ENCODE data around the gene RNU11.
"Not testable (repeated sequence)": the region's sequence is repeated elsewhere in the genome, so short reads cannot be mapped to it uniquely, and the experiment has no call there.

The RNU11 gene

DNA sequence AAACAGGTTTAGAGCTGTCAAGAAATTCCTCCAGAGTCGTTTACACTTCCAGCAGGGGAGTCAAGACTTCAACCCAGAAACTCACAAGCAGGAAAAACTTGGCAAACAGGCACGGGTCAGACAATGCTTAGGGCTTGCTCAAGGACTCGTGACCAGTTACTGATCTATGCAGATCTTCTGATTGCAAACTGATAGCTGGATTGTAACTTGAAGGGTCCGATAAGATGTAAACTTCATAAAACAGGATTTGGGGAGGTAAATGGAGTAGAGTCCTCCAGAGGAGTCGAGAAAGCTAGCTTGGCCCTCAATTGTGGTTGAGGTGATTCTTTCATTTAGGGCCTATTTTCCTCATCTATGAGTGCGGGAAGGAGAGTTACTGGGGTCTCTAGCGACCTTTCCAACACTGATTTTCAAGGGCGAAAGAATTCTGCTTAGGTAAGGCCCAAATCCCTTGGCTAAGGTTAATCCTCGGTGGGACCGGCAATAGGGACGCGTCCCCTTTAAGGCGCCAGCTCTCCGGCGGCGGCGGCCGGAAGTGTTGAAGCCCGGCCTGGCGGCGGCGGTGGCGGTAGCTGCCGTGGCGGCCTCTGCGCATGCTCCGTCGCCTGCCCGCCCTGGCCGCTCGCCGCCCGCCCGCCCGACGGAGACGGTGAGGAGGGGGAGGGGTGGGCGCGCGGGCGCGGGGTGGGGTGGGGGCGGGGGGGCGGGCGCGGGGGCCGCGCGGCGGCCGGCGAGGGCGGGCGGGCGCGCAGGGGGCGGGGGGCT, 20.0 kb downstream of the RNU11 start, which contains the start of gene GMEB1:
TSS of gene GMEB1 (plus strand) at position 594 of the 765 bp plus-strand sequence. CDS start 14,829 bp downstream, outside the sequence.
- no peaks in the 10 kb centered on the region for H3K36me3 ChIP-seq (ENCODE audit: insufficient read depth, low read length)
- H3K4me3 ChIP-seq (ENCODE audit: low read depth in 1 of 2, low read length in 2 of 2), result peak within 1 kb of the TSS; percentile 89 to 93
- H3K9ac ChIP-seq (ENCODE audit: low read length), result peak within 1 kb of the TSS; percentile 95
- H3K9me3 ChIP-seq (ENCODE audit: low read length), result no peaks in the 10 kb centered on the region
- peaks cover 11% of the 10 kb centered on the region for H3K4me1 ChIP-seq (ENCODE audit: insufficient read depth, low read length)
- no peaks in the 10 kb centered on the region for H3K27me3 ChIP-seq (ENCODE audit: control insufficient read depth in 1 of 2, insufficient read depth in 2 of 2, low read length in 2 of 2)
- peak within 1 kb of the TSS; percentile 98 for H3K27ac ChIP-seq (ENCODE audit: low read depth, low read length)

GRCh38 chr1:28668956-28669723, 20.7 kb downstream of the RNU11 start:
- Histone ChIP-seq H3K27ac (ENCODE audit: low read depth, low read length) (peak overlapping the region; percentile 98), H3K4me3 (ENCODE audit: low read depth in 1 of 2, low read length in 2 of 2) (peak overlapping the region; percentile 89 to 93), H3K4me1 (ENCODE audit: insufficient read depth, low read length) (peaks cover 11% of the 10 kb centered on the region), H3K9me3 (ENCODE audit: low read length) (no peaks in the 10 kb centered on the region), H3K27me3 (ENCODE audit: control insufficient read depth in 1 of 2, insufficient read depth in 2 of 2, low read length in 2 of 2) (no peaks in the 10 kb centered on the region), H3K9ac (ENCODE audit: low read length) (peak overlapping the region; percentile 95), H3K36me3 (ENCODE audit: insufficient read depth, low read length) (no peaks in the 10 kb centered on the region)

GRCh38 chr1:28671254-28671780, 22.9 kb downstream of the RNU11 start:
- Histone ChIP-seq H3K4me1 (ENCODE audit: insufficient read depth, low read length) (peaks cover 11% of the 10 kb centered on the region), H3K27me3 (ENCODE audit: control insufficient read depth in 1 of 2, insufficient read depth in 2 of 2, low read length in 2 of 2) (no peaks in the 10 kb centered on the region), H3K36me3 (ENCODE audit: insufficient read depth, low read length) (no peaks in the 10 kb centered on the region), H3K4me3 (ENCODE audit: low read depth in 1 of 2, low read length in 2 of 2) (no peak overlapping the region), H3K9me3 (ENCODE audit: low read length) (no peaks in the 10 kb centered on the region), H3K27ac (ENCODE audit: low read depth, low read length) (no peak overlapping the region), H3K9ac (ENCODE audit: low read length) (no peak overlapping the region)

GRCh38 chr1:28672971-28673370, 24.6 kb downstream of the RNU11 start:
- not testable (repeated sequence) for H3K9ac ChIP-seq (ENCODE audit: low read length); H3K4me3 ChIP-seq (ENCODE audit: low read depth in 1 of 2, low read length in 2 of 2); H3K27me3 ChIP-seq (ENCODE audit: control insufficient read depth in 1 of 2, insufficient read depth in 2 of 2, low read length in 2 of 2); H3K9me3 ChIP-seq (ENCODE audit: low read length); H3K36me3 ChIP-seq (ENCODE audit: insufficient read depth, low read length); H3K27ac ChIP-seq (ENCODE audit: low read depth, low read length)
- peaks cover 11% of the 10 kb centered on the region for H3K4me1 ChIP-seq (ENCODE audit: insufficient read depth, low read length)

DNA sequence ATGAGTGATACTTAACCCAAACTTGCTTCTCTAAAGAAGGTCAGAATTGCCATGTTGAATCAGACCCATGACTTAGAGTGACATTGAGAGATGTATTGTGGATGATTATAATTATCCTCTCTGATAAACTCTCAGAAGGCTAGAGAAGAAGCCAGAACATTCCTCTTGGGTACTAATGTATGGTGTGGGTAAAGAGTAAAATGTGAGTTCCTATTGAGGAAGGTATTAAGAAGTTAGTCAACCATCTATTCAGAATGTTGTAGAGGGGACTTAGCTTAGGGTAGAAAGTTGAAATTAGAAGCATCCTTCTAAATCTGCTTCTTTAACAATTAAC, 27.5 kb downstream of the RNU11 start:
- Histone ChIP-seq H3K4me3 (ENCODE audit: low read depth in 1 of 2, low read length in 2 of 2) (no peak overlapping the region), H3K27me3 (ENCODE audit: control insufficient read depth in 1 of 2, insufficient read depth in 2 of 2, low read length in 2 of 2) (no peaks in the 10 kb centered on the region), H3K27ac (ENCODE audit: low read depth, low read length) (no peak overlapping the region), H3K9ac (ENCODE audit: low read length) (no peak overlapping the region), H3K36me3 (ENCODE audit: insufficient read depth, low read length) (no peaks in the 10 kb centered on the region), H3K9me3 (ENCODE audit: low read length) (no peaks in the 10 kb centered on the region), H3K4me1 (ENCODE audit: insufficient read depth, low read length) (no peaks in the 10 kb centered on the region)

- peaks cover 6% of the 10 kb centered on the region for H3K36me3 ChIP-seq (ENCODE audit: insufficient read depth, low read length)
- no peaks in the 10 kb centered on the region for H3K4me1 ChIP-seq (ENCODE audit: insufficient read depth, low read length)
- no peak overlapping the region for H3K9ac ChIP-seq (ENCODE audit: low read length)
- no peaks in the 10 kb centered on the region for H3K9me3 ChIP-seq (ENCODE audit: low read length)
- no peak overlapping the region for H3K27ac ChIP-seq (ENCODE audit: low read depth, low read length)
- H3K4me3 ChIP-seq (ENCODE audit: low read depth in 1 of 2, low read length in 2 of 2), result no peak overlapping the region
- no peaks in the 10 kb centered on the region for H3K27me3 ChIP-seq (ENCODE audit: control insufficient read depth in 1 of 2, insufficient read depth in 2 of 2, low read length in 2 of 2)
Observed at GRCh38 chr1:28680151-28680550, 31.8 kb downstream of the RNU11 start.

- Histone ChIP-seq H3K4me3 (ENCODE audit: low read depth in 1 of 2, low read length in 2 of 2) (no peak overlapping the region), H3K9me3 (ENCODE audit: low read length) (no peaks in the 10 kb centered on the region), H3K4me1 (ENCODE audit: insufficient read depth, low read length) (no peaks in the 10 kb centered on the region), H3K27me3 (ENCODE audit: control insufficient read depth in 1 of 2, insufficient read depth in 2 of 2, low read length in 2 of 2) (no peaks in the 10 kb centered on the region), H3K27ac (ENCODE audit: low read depth, low read length) (no peak overlapping the region), H3K36me3 (ENCODE audit: insufficient read depth, low read length) (peaks cover 6% of the 10 kb centered on the region), H3K9ac (ENCODE audit: low read length) (no peak overlapping the region)
Observed at GRCh38 chr1:28682840-28683239, 34.4 kb downstream of the RNU11 start.

- Histone ChIP-seq H3K4me3 (ENCODE audit: low read depth in 1 of 2, low read length in 2 of 2) (no peak overlapping the region), H3K27me3 (ENCODE audit: control insufficient read depth in 1 of 2, insufficient read depth in 2 of 2, low read length in 2 of 2) (no peaks in the 10 kb centered on the region), H3K36me3 (ENCODE audit: insufficient read depth, low read length) (peaks cover 10% of the 10 kb centered on the region), H3K9ac (ENCODE audit: low read length) (no peak overlapping the region), H3K9me3 (ENCODE audit: low read length) (no peaks in the 10 kb centered on the region), H3K27ac (ENCODE audit: low read depth, low read length) (no peak overlapping the region), H3K4me1 (ENCODE audit: insufficient read depth, low read length) (no peaks in the 10 kb centered on the region)
Observed at GRCh38 chr1:28684937-28685336, 36.5 kb downstream of the RNU11 start.

GRCh38 chr1:28691627-28692026, 43.2 kb downstream of the RNU11 start:
- not testable (repeated sequence) for H3K36me3 ChIP-seq (ENCODE audit: insufficient read depth, low read length)

More at GRCh38 chr1:28691627-28692026, 43.2 kb downstream of the RNU11 start:
- H3K4me3 ChIP-seq (ENCODE audit: low read depth in 1 of 2, low read length in 2 of 2); H3K9me3 ChIP-seq (ENCODE audit: low read length); H3K27me3 ChIP-seq (ENCODE audit: control insufficient read depth in 1 of 2, insufficient read depth in 2 of 2, low read length in 2 of 2); H3K27ac ChIP-seq (ENCODE audit: low read depth, low read length); H3K4me1 ChIP-seq (ENCODE audit: insufficient read depth, low read length); H3K9ac ChIP-seq (ENCODE audit: low read length): not testable (repeated sequence)
